Spleen (tissue), 11 donors: ENCODE measurements around the gene TMEM131. TPM values are rescaled to one million over a fixed set of nuclear protein-coding genes. Genes with fewer than 3 reads are reported as not detected.

ENCODE experiments used
- DNase-seq: peaks from one replicate; pipeline ENCODE4 v3.0.0-alpha.2; 2020
- H3K27ac ChIP-seq, 8 donors: fragments of 200-600 bp; sonication (generic) in 7 of 8; 1 replicate in 4 of 8; 2 replicates in 4 of 8; pipeline versions ENCODE4 v1.5.0 to v1.8.0; 2016 to 2021; ENCODE audit warnings: inconsistent platforms in 4 of 8, mild to moderate bottlenecking in 4 of 8, moderate library complexity in 1 of 8
- H3K27me3 ChIP-seq, 7 donors: fragments of 200-600 bp; sonication (generic) in 6 of 7; replicated peaks in 1 of 7; 1 replicate in 4 of 7; 2 replicates in 3 of 7; pipeline versions ENCODE4 v1.5.0 to v1.8.0; 2016 to 2021; ENCODE audit warnings: inconsistent platforms in 3 of 7, mild to moderate bottlenecking in 1 of 7
- H3K36me3 ChIP-seq, 6 donors: fragments of 200-600 bp; sonication (generic) in 5 of 6; 1 replicate in 4 of 6; 2 replicates in 2 of 6; pipeline versions ENCODE4 v1.5.0 to v1.8.0; 2016 to 2021; ENCODE audit warnings: inconsistent platforms in 2 of 6
- H3K4me1 ChIP-seq, 6 donors: fragments of 200-600 bp; sonication (generic) in 5 of 6; 1 replicate in 3 of 6; 2 replicates in 3 of 6; pipeline versions ENCODE4 v1.5.0 to v1.8.0; 2016 to 2021; ENCODE audit warnings: inconsistent platforms in 3 of 6
- H3K4me3 ChIP-seq, 8 donors: fragments of 200-600 bp; sonication (generic) in 7 of 8; 1 replicate in 4 of 8; 2 replicates in 4 of 8; pipeline versions ENCODE4 v1.5.0 to v1.8.0; 2016 to 2021; ENCODE audit warnings: inconsistent platforms in 4 of 8, mild to moderate bottlenecking in 4 of 8, moderate library complexity in 2 of 8
- H3K9me3 ChIP-seq, 8 donors: fragments of 200-600 bp; sonication (generic) in 7 of 8; 1 replicate in 4 of 8; 2 replicates in 4 of 8; pipeline versions ENCODE4 v1.5.0 to v1.8.0; 2016 to 2021; ENCODE audit warnings: inconsistent platforms in 4 of 8
- POLR2A ChIP-seq, 3 donors: fragments of 450-650 bp; IDR thresholded peaks; one replicate each; pipeline ENCODE4 v1.5.1; 2017; ENCODE audit warnings: antibody characterized with exemption in 3 of 3, mild to moderate bottlenecking in 1 of 3
- POLR2AphosphoS5 ChIP-seq, 3 donors: sonication (generic); formaldehyde crosslinking; IDR thresholded peaks; one replicate each; pipeline ENCODE4 v1.5.1; 2017; ENCODE audit warnings: antibody characterized with exemption in 3 of 3
- WGBS, 5 donors: extraction: QIAGEN DNeasy Blood & Tissue Kit in 3 of 5; methylation state at CpG; one replicate each; pipeline versions ENCODE4 v1.1.5 to v1.1.7; 2013 to 2018; 5-methylcytosine and 5-hydroxymethylcytosine counted together
- intact Hi-C: fragments of 100-400 bp; cut with DNase I; formaldehyde crosslinking; loops from one replicate; pipeline ENCODE4 v1.15.0; 2023; ENCODE audit warnings: low total_unique reads
- polyA plus RNA-seq, 3 donors: library from polyadenylated mRNA; stranded (reverse); fragments of 200-250 nt; gene quantifications; one replicate each; pipeline ENCODE4 v1.2.1, GENCODE V29; 2013
- total RNA-seq, 7 donors: library from RNA; depleted of rRNA in 3 of 7; stranded (reverse); fragments of >200 nt in 3 of 7; fragmentation: NEBNext Ultra II Directional in 4 of 7; extraction: Animal tissue kit (Norgen Biotek cat#: 25700) in 4 of 7; gene quantifications; one replicate each; pipeline versions ENCODE4 v1.1.0 to v1.2.1, GENCODE V29; 2016 to 2021
- TF ChIP-seq, protein P1 (sequence below), 11 experiments: fragments of 200-600 bp in 7 of 11; fragments of 450-650 bp in 4 of 11; sonication (generic) in 4 of 11; IDR thresholded peaks in 8 of 11; conservative IDR thresholded peaks in 3 of 11; 1 replicate in 7 of 11; 2 replicates in 4 of 11; pipeline versions ENCODE4 v1.4.0 to v1.8.0; 2016 to 2021; ENCODE audit warnings: antibody characterized with exemption in 11 of 11, inconsistent platforms in 4 of 11, mild to moderate bottlenecking in 1 of 11
- donor health status: healthy with polysubstance abuse.
- donor health status: DM: no; HTN: no; CAD: no; lungs with moderate emphysema.
- donor health status: DM: no; HTN: no; CAD: no.
- donor health status: Bipolar disorder and iron deficiency.
- donor health status: healthy.
- donor health status: DM: no; HTN: no; CAD: no.
- donor health status: DM: yes; HTN: yes; CAD: no.

Gene TMEM131
- total and polyA plus RNA-seq, 10 donors: 9.2 to 74.0 (median 61.6) TPM

DNA sequence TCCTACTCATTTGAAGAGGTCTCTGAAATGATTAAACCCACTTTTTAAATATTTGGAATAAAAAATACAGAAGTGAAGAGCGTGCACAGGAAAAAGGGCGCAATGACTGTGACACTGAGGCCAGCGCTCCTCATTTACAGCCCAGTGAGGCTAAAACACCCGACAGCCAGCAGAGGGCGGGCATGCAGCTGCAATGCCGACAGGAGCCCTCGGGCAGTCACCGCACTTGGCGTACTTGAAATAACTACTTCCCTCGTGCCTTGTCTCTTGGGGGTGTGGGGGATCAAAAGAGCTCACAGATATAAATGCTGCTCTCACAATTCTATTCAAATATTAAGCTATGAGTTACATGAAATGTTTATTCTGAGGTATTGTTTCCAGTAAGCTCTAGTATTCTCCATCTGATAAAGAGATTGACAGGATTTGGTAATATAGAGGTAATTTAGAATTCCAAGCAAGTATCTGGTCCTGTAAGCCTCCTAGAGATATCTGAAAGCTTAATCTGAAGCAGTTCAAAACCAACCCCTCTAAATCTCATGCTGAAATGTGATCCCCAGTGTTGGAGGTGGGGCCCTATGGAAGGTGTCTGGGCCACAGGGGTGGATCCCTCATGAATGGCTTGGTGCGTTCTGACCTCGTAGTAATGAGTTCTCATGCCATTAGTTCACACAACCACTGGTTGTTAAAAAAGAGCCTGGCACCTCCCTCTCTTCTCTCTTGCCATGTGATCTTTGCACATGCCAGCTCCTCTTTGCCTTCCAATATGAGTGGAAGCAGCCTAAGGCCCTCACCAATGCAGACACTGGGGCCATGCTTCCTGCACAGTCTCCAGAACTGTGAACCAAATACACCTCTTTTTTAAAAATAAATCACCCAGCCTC, 188.8 kb downstream of the TMEM131 start:
- H3K4me3 ChIP-seq: no peak overlapping the region
- peaks cover 0 to 94% (median 68%) of the 10 kb centered on the region in 6 donors for H3K36me3 ChIP-seq
- intact Hi-C loops: loop anchor here (2.0 to 10.0 kb wide), 2 partner anchors 468 to 578 kb away; no protein-coding TSS in a partner anchor
- WGBS, 5 donors: 18 to 25% (median 23%) methylated on average over 12 of the region's 12 CpGs
- no peaks in the 10 kb centered on the region for H3K9me3 ChIP-seq
- peak; percentile 95 for DNase-seq
- TF ChIP-seq POLR2A (IDR thresholded peaks at IDR 0.05) (no peak), POLR2AphosphoS5 (IDR thresholded peaks at IDR 0.05) (peak; percentile 46 to 60 (median 57))
- TF ChIP-seq, protein P1, sequence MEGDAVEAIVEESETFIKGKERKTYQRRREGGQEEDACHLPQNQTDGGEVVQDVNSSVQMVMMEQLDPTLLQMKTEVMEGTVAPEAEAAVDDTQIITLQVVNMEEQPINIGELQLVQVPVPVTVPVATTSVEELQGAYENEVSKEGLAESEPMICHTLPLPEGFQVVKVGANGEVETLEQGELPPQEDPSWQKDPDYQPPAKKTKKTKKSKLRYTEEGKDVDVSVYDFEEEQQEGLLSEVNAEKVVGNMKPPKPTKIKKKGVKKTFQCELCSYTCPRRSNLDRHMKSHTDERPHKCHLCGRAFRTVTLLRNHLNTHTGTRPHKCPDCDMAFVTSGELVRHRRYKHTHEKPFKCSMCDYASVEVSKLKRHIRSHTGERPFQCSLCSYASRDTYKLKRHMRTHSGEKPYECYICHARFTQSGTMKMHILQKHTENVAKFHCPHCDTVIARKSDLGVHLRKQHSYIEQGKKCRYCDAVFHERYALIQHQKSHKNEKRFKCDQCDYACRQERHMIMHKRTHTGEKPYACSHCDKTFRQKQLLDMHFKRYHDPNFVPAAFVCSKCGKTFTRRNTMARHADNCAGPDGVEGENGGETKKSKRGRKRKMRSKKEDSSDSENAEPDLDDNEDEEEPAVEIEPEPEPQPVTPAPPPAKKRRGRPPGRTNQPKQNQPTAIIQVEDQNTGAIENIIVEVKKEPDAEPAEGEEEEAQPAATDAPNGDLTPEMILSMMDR (IDR thresholded peaks at IDR 0.05 in 8 of 11, conservative IDR thresholded peaks at IDR 0.05 in 3 of 11): peak; percentile 64 to 93 (median 89)
- H3K27me3 ChIP-seq: no peaks in the 10 kb centered on the region
- H3K4me1 ChIP-seq: peaks cover 0 to 11% (median 8%) of the 10 kb centered on the region in 6 donors
- H3K27ac ChIP-seq: no peak overlapping the region

DNA sequence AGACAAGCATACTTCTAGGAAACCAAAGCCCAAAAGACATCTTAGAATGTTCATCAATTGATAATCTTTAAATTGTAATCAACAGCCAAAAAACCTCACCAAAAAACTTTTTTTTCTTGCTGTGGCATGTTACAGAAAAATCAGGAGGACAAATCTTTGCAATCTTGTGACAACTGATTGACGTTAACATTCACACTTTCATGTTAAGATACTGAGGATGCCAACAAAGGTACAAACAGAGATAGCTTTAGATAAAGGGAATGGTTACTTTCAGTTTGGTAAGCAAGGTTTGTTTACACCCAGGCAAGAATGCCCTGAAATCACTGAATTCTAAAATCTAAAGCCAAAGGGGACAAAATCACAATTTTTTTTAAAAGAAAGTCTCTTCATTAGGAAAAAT, 190.0 kb downstream of the TMEM131 start:
- TF ChIP-seq POLR2AphosphoS5 (IDR thresholded peaks at IDR 0.05): no peak
- TF ChIP-seq, protein P1 (IDR thresholded peaks at IDR 0.05 in 8 of 11, conservative IDR thresholded peaks at IDR 0.05 in 3 of 11): no peak
- TF ChIP-seq POLR2A (IDR thresholded peaks at IDR 0.05): no peak
- Histone ChIP-seq H3K9me3 (no peaks in the 10 kb centered on the region), H3K27ac (no peak overlapping the region), H3K4me3 (no peak overlapping the region), H3K36me3 (peaks cover 0 to 94% (median 69%) of the 10 kb centered on the region in 6 donors), H3K4me1 (peaks cover 0 to 11% (median 8%) of the 10 kb centered on the region in 6 donors), H3K27me3 (no peaks in the 10 kb centered on the region)
- DNase-seq: no peak
- 88 to 98% (median 95%) methylated on average over 1 of the region's 1 CpG for WGBS, 5 donors
- intact Hi-C loops: loop anchor here (2.0 to 10.0 kb wide), 2 partner anchors 469 to 579 kb away; no protein-coding TSS in a partner anchor

DNA sequence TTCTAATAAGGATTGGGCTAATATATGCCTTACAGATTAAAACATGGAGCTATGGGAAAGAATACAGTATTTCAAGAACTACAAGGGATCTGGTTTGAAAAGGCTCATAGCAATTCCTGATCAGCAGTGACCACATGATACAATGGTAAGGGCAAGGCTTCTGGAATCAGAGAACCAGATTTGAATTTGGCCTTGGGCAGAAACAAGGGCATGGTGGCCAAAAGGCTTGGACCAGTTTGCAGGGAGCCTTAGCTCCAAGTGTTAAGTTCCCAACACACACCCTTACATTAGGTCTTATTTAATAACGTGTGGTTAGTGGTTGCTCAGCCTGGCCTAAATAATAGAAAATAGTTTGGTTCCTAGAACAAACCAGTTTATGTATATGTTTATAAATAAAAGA, 194.7 kb downstream of the TMEM131 start:
- Histone ChIP-seq H3K9me3 (no peaks in the 10 kb centered on the region), H3K4me1 (no peaks in the 10 kb centered on the region), H3K27ac (no peak overlapping the region), H3K27me3 (no peaks in the 10 kb centered on the region), H3K36me3 (peaks cover 0 to 100% (median 72%) of the 10 kb centered on the region in 6 donors), H3K4me3 (no peak overlapping the region)
- TF ChIP-seq POLR2AphosphoS5 (IDR thresholded peaks at IDR 0.05) (no peak), POLR2A (IDR thresholded peaks at IDR 0.05) (no peak)
- TF ChIP-seq, protein P1 (IDR thresholded peaks at IDR 0.05 in 8 of 11, conservative IDR thresholded peaks at IDR 0.05 in 3 of 11): no peak
- no peak for DNase-seq
- 90 to 98% (median 96%) methylated on average over 1 of the region's 1 CpG for WGBS, 5 donors
- intact Hi-C loops: loop anchor here (10.0 kb wide), 1 partner anchor 474 kb away; no protein-coding TSS in a partner anchor

DNA sequence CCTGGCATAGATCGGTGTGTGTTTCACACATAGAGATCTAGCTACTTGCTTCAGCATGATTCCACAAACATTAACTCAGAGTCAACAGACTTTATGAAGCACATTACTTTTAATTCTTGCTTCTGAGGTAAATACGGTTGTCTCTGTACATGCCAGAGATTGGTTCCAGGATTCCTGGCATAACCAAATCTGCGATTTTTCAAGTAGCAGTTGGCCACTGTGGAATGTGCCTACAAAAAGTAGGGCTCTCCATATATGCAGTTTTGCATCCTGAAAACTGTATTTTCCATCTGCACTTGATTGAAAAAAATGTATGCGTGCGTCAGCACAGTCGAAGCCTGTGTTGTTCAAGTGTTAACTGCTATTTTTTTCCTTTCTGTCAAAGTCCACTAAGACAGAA, 197.3 kb downstream of the TMEM131 start:
- Histone ChIP-seq H3K36me3 (peaks cover 0 to 98% (median 54%) of the 10 kb centered on the region in 6 donors), H3K27me3 (no peaks in the 10 kb centered on the region), H3K4me3 (no peak overlapping the region), H3K27ac (no peak overlapping the region), H3K4me1 (no peaks in the 10 kb centered on the region), H3K9me3 (no peaks in the 10 kb centered on the region)
- 96 to 98% (median 97%) methylated on average over 6 of the region's 6 CpGs for WGBS, 5 donors
- intact Hi-C loops: no loop called here
- TF ChIP-seq POLR2AphosphoS5 (IDR thresholded peaks at IDR 0.05) (no peak), POLR2A (IDR thresholded peaks at IDR 0.05) (no peak)
- TF ChIP-seq, protein P1 (IDR thresholded peaks at IDR 0.05 in 8 of 11, conservative IDR thresholded peaks at IDR 0.05 in 3 of 11): no peak
- no peak for DNase-seq
